ENCODE measurements around the gene KRTAP5-1.

KRTAP5-1 gene

DNA sequence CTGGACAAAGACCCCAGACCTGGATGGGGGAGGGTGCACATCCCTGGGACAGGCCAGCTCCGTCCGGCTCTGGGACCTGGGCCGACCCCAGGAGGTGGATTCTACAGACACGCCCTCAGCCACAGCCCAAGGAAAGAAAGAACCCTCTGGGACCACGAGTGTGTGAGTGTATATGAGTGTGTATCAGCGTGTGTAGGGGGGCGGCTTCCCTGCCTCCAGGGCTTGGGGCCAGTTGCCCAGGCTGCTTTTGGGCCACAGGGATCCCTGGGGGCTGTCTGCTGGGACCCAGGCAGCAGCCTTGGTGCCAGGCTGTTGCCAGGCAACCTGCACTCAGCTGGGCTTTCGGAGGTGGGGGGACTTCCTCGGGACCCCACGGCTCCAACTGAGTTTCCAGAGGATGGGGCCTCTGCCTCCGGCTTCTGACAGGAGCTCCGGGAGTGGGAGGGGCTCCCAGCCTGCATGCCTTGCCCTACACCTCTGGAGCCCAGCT lies 21.9 kb downstream of the KRTAP5-1 start:
- TF ChIP-seq OSR1 (CRISPR knock-in tag; IDR thresholded peaks at IDR 0.05), result no peak
- TF ChIP-seq TCF4 (CRISPR knock-in tag; IDR thresholded peaks at IDR 0.05; ENCODE audit: borderline replicate concordance), result no peak
- TF ChIP-seq, protein P1, sequence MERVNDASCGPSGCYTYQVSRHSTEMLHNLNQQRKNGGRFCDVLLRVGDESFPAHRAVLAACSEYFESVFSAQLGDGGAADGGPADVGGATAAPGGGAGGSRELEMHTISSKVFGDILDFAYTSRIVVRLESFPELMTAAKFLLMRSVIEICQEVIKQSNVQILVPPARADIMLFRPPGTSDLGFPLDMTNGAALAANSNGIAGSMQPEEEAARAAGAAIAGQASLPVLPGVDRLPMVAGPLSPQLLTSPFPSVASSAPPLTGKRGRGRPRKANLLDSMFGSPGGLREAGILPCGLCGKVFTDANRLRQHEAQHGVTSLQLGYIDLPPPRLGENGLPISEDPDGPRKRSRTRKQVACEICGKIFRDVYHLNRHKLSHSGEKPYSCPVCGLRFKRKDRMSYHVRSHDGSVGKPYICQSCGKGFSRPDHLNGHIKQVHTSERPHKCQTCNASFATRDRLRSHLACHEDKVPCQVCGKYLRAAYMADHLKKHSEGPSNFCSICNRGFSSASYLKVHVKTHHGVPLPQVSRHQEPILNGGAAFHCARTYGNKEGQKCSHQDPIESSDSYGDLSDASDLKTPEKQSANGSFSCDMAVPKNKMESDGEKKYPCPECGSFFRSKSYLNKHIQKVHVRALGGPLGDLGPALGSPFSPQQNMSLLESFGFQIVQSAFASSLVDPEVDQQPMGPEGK (CRISPR knock-in tag; IDR thresholded peaks at IDR 0.05; ENCODE audit: borderline replicate concordance), result no peak
- no peak for TF ChIP-seq PPARA (CRISPR knock-in tag; IDR thresholded peaks at IDR 0.05; ENCODE audit: borderline replicate concordance)
- TF ChIP-seq ZNF70 (CRISPR knock-in tag; IDR thresholded peaks at IDR 0.05), result no peak
- no peak for TF ChIP-seq ESRRG (CRISPR knock-in tag; IDR thresholded peaks at IDR 0.05)
- TF ChIP-seq GLIS3 (CRISPR knock-in tag; IDR thresholded peaks at IDR 0.05), result no peak
- TF ChIP-seq, protein P2, sequence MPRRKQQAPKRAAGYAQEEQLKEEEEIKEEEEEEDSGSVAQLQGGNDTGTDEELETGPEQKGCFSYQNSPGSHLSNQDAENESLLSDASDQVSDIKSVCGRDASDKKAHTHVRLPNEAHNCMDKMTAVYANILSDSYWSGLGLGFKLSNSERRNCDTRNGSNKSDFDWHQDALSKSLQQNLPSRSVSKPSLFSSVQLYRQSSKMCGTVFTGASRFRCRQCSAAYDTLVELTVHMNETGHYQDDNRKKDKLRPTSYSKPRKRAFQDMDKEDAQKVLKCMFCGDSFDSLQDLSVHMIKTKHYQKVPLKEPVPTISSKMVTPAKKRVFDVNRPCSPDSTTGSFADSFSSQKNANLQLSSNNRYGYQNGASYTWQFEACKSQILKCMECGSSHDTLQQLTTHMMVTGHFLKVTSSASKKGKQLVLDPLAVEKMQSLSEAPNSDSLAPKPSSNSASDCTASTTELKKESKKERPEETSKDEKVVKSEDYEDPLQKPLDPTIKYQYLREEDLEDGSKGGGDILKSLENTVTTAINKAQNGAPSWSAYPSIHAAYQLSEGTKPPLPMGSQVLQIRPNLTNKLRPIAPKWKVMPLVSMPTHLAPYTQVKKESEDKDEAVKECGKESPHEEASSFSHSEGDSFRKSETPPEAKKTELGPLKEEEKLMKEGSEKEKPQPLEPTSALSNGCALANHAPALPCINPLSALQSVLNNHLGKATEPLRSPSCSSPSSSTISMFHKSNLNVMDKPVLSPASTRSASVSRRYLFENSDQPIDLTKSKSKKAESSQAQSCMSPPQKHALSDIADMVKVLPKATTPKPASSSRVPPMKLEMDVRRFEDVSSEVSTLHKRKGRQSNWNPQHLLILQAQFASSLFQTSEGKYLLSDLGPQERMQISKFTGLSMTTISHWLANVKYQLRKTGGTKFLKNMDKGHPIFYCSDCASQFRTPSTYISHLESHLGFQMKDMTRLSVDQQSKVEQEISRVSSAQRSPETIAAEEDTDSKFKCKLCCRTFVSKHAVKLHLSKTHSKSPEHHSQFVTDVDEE (CRISPR knock-in tag; IDR thresholded peaks at IDR 0.05), result no peak
- TF ChIP-seq ISL1 (CRISPR knock-in tag; IDR thresholded peaks at IDR 0.05), result no peak
- TF ChIP-seq, protein P3, sequence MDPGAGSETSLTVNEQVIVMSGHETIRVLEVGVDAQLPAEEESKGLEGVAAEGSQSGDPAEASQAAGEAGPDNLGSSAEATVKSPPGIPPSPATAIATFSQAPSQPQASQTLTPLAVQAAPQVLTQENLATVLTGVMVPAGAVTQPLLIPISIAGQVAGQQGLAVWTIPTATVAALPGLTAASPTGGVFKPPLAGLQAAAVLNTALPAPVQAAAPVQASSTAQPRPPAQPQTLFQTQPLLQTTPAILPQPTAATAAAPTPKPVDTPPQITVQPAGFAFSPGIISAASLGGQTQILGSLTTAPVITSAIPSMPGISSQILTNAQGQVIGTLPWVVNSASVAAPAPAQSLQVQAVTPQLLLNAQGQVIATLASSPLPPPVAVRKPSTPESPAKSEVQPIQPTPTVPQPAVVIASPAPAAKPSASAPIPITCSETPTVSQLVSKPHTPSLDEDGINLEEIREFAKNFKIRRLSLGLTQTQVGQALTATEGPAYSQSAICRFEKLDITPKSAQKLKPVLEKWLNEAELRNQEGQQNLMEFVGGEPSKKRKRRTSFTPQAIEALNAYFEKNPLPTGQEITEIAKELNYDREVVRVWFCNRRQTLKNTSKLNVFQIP (CRISPR knock-in tag; IDR thresholded peaks at IDR 0.05; ENCODE audit: borderline replicate concordance, low read depth), result no peak
- no peak for TF ChIP-seq ZFP3 (CRISPR knock-in tag; IDR thresholded peaks at IDR 0.05)
- no peak for TF ChIP-seq ZNF8 (CRISPR knock-in tag; IDR thresholded peaks at IDR 0.05)
- TF ChIP-seq ZNF565 (CRISPR knock-in tag; conservative IDR thresholded peaks at IDR 0.05; ENCODE audit: low read depth), result no peak
- TF ChIP-seq SNAI2 (CRISPR knock-in tag; IDR thresholded peaks at IDR 0.05), result no peak
- TF ChIP-seq, protein P4, sequence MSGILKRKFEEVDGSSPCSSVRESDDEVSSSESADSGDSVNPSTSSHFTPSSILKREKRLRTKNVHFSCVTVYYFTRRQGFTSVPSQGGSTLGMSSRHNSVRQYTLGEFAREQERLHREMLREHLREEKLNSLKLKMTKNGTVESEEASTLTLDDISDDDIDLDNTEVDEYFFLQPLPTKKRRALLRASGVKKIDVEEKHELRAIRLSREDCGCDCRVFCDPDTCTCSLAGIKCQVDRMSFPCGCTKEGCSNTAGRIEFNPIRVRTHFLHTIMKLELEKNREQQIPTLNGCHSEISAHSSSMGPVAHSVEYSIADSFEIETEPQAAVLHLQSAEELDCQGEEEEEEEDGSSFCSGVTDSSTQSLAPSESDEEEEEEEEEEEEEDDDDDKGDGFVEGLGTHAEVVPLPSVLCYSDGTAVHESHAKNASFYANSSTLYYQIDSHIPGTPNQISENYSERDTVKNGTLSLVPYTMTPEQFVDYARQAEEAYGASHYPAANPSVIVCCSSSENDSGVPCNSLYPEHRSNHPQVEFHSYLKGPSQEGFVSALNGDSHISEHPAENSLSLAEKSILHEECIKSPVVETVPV (CRISPR knock-in tag; IDR thresholded peaks at IDR 0.05), result no peak
- TF ChIP-seq TOX (CRISPR knock-in tag; IDR thresholded peaks at IDR 0.05; ENCODE audit: borderline replicate concordance), result no peak
- no peak for TF ChIP-seq RARB (CRISPR knock-in tag; IDR thresholded peaks at IDR 0.05)
- TF ChIP-seq ZFP30 (CRISPR knock-in tag; IDR thresholded peaks at IDR 0.05), result no peak
- ATAC-seq, result no peak

DNA sequence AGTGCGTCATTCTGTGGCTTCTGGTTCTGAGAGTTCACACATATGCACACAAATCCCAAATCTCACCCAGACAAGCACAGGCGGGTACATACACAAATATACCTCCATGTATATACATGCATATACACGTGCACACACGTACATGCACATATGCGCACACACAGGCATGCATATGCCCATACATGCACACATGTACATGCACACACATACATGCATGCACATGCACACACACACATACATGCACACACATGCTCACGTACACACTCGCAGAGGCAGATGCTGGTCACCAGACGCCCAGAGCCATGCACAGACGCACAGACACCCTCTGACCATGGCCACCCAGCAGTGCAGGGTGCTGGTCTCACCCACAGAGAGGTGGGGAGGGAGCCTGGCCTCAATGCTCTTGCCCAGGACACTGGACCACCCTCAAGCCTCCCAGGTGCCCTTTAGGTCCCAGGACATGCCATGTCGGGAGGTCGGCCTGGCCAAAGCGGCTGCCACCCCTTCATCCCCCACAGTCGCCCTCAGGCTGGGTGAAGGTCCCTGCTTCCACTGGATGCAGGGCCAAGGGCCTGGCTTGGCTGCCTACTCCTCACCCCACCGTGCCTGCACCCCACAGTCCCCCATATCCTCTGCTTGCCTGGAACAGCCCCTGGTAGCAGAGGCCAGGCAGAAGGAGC lies 22.5 kb downstream of the KRTAP5-1 start:
- no peak for TF ChIP-seq SNAI2 (CRISPR knock-in tag; IDR thresholded peaks at IDR 0.05)
- TF ChIP-seq TOX (CRISPR knock-in tag; IDR thresholded peaks at IDR 0.05; ENCODE audit: borderline replicate concordance), result no peak
- TF ChIP-seq, protein P1 (CRISPR knock-in tag; IDR thresholded peaks at IDR 0.05; ENCODE audit: borderline replicate concordance), result no peak
- no peak for TF ChIP-seq ZFP30 (CRISPR knock-in tag; IDR thresholded peaks at IDR 0.05)
- ATAC-seq, result no peak

DNA sequence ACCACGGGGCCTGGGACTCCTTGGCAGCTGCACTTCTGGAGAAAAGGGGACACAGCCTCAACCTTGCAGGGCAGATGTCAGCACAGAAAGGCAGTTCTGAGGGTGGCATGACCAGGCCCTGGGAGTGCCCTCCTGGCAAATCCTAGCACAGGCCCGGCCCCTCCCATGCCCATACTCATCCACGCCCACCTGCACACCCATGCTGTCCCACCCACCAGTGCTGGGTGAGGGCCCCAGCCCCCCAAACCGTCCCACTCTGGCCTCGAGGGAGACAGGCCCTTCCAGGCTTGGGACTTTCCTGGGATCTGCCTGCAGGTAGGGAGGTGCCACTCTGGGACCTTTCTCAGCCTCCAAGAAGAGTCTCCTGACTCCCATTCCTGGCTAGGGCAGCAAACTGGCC lies 23.1 kb downstream of the KRTAP5-1 start:
- TF ChIP-seq ZNF70 (CRISPR knock-in tag; IDR thresholded peaks at IDR 0.05) (no peak), TOX (CRISPR knock-in tag; IDR thresholded peaks at IDR 0.05; ENCODE audit: borderline replicate concordance) (no peak), ZFP30 (CRISPR knock-in tag; IDR thresholded peaks at IDR 0.05) (no peak)
- TF ChIP-seq, protein P2 (CRISPR knock-in tag; IDR thresholded peaks at IDR 0.05), result no peak
- TF ChIP-seq, protein P3 (CRISPR knock-in tag; IDR thresholded peaks at IDR 0.05; ENCODE audit: borderline replicate concordance, low read depth), result no peak
- no peak for ATAC-seq
